ENCODE data around the gene PDE1C.

The PDE1C gene

GRCh38 chr7:31935124-31936054 is 134.8 kb downstream of the PDE1C start:
- no peak for DNase-seq

GRCh38 chr7:31934551-31934950 is 135.7 kb downstream of the PDE1C start:
- no peak for DNase-seq

- no peak for DNase-seq
Measured at GRCh38 chr7:31933481-31933880, 136.7 kb downstream of the PDE1C start.

GRCh38 chr7:31926991-31927584 is 143.1 kb downstream of the PDE1C start:
- DNase-seq, result no peak

GRCh38 chr7:31925753-31926454 is 144.3 kb downstream of the PDE1C start:
- no peak for DNase-seq

GRCh38 chr7:31924251-31924650 is 146.0 kb downstream of the PDE1C start:
- DNase-seq, result no peak

- no peak for DNase-seq
Measured at GRCh38 chr7:31922848-31923247, 147.4 kb downstream of the PDE1C start.

- DNase-seq, result no peak
Measured at GRCh38 chr7:31921047-31921446, 149.2 kb downstream of the PDE1C start.

GRCh38 chr7:31919678-31920369 is 150.4 kb downstream of the PDE1C start:
- no peak for DNase-seq

- DNase-seq, result no peak
Measured at GRCh38 chr7:31918706-31919393, 151.4 kb downstream of the PDE1C start.

- DNase-seq, result no peak
Measured at GRCh38 chr7:31917256-31917655, 153.0 kb downstream of the PDE1C start.

GRCh38 chr7:31910191-31910590 is 160.0 kb downstream of the PDE1C start:
- DNase-seq, result no peak

GRCh38 chr7:31906479-31907171 is 163.6 kb downstream of the PDE1C start:
- DNase-seq, result no peak

- DNase-seq, result no peak
Measured at GRCh38 chr7:31903962-31904361, 166.2 kb downstream of the PDE1C start.

GRCh38 chr7:31899356-31899927 is 170.8 kb downstream of the PDE1C start:
- no peak for DNase-seq

GRCh38 chr7:31896925-31897324 is 173.3 kb downstream of the PDE1C start:
- DNase-seq, result no peak

GRCh38 chr7:31894308-31894707 is 175.9 kb downstream of the PDE1C start:
- no peak for DNase-seq

- DNase-seq, result no peak
Measured at GRCh38 chr7:31893365-31893764, 176.8 kb downstream of the PDE1C start.

- DNase-seq, result no peak
Measured at GRCh38 chr7:31892099-31892829, 177.9 kb downstream of the PDE1C start.

- peak; percentile 44 for DNase-seq
Measured at GRCh38 chr7:31890766-31891165, 179.4 kb downstream of the PDE1C start.

GRCh38 chr7:31890198-31890597 is 180.0 kb downstream of the PDE1C start:
- DNase-seq, result peak; percentile 93
